CD4-positive, alpha-beta T cell (primary cell): Measurements from ENCODE around the gene LAMTOR4. TPM values are rescaled to one million over a fixed set of nuclear protein-coding genes. Genes with fewer than 3 reads are reported as not detected.

Source experiments
- ATAC-seq: fragments of 200-7000 bp; cut with Tn5 transposase; one replicate; pipeline ENCODE4 v1.10.0; 2022; ENCODE audit warnings: mild to moderate bottlenecking; ENCODE audit not compliant: poor library complexity
- CTCF ChIA-PET: fragments of 350-600 bp; sonication (Branson Sonifier 250); formaldehyde crosslinking; loops from one replicate; lab custom pipeline; 2021; ENCODE audit warnings: antibody characterized with exemption, inconsistent platforms; lab: Charles Lee
- POLR2A ChIA-PET: fragments of 350-600 bp; sonication (Branson Sonifier 250); formaldehyde crosslinking; loops from one replicate; lab custom pipeline; 2021; ENCODE audit warnings: antibody characterized with exemption, inconsistent platforms; lab: Charles Lee
- DNase-seq, 14 experiments: peaks; one replicate each; pipeline ENCODE4 v3.0.0-alpha.2; 2013 to 2020; ENCODE audit warnings: mixed read lengths in 2 of 14
- H3K27ac ChIP-seq, 2 donors: one replicate each; pipeline versions ENCODE4 v1.5.1 to v1.7.0; 2013; ENCODE audit warnings: low read length in 2 of 2, low read depth in 1 of 2, mild to moderate bottlenecking in 1 of 2
- H3K27me3 ChIP-seq, 2 experiments: 1 replicate in 1 of 2; 2 replicates in 1 of 2; pipeline versions ENCODE4 v1.6.1 to v1.7.0; 2013; ENCODE audit warnings: low read length in 2 of 2, control low read depth in 1 of 2, mild to moderate bottlenecking in 1 of 2, moderate library complexity in 1 of 2; ENCODE audit not compliant: insufficient read depth in 2 of 2, control insufficient read depth in 1 of 2
- H3K36me3 ChIP-seq: one replicate; pipeline ENCODE4 v1.6.1; 2013; ENCODE audit warnings: low read length, control low read depth; ENCODE audit not compliant: insufficient read depth
- H3K4me1 ChIP-seq: one replicate; pipeline ENCODE4 v1.6.1; 2013; ENCODE audit warnings: low read length, control low read depth; ENCODE audit not compliant: insufficient read depth
- H3K4me3 ChIP-seq: one replicate; pipeline ENCODE4 v1.5.1; 2013; ENCODE audit warnings: mild to moderate bottlenecking, low read length, moderate library complexity
- H3K9me3 ChIP-seq, 2 experiments: 1 replicate in 1 of 2; 2 replicates in 1 of 2; pipeline versions ENCODE4 v1.6.1 to v1.7.0; 2013; ENCODE audit warnings: low read length in 2 of 2, mild to moderate bottlenecking in 2 of 2, control low read depth in 1 of 2, moderate library complexity in 1 of 2; ENCODE audit not compliant: control insufficient read depth in 1 of 2, insufficient read depth in 1 of 2
- H3K27ac Mint-ChIP-seq: one replicate; pipeline ENCODE4 v1.8.0; 2020; ENCODE audit warnings: mixed read lengths
- H3K27me3 Mint-ChIP-seq: one replicate; pipeline ENCODE4 v1.8.0; 2021; ENCODE audit warnings: mixed read lengths
- H3K36me3 Mint-ChIP-seq: one replicate; pipeline ENCODE4 v1.8.0; 2021; ENCODE audit warnings: low read depth, mixed read lengths
- H3K4me1 Mint-ChIP-seq: one replicate; pipeline ENCODE4 v1.8.0; 2021; ENCODE audit warnings: low read depth, mixed read lengths
- H3K4me3 Mint-ChIP-seq: one replicate; pipeline ENCODE4 v1.8.0; 2020; ENCODE audit warnings: mild to moderate bottlenecking, mixed read lengths
- H3K9me3 Mint-ChIP-seq: one replicate; pipeline ENCODE4 v1.8.0; 2020; ENCODE audit warnings: mixed read lengths
- intact Hi-C, 2 experiments: fragments of 100-400 bp; cut with DNase I in 1 of 2; cut with micrococcal nuclease in 1 of 2; formaldehyde crosslinking; loops; one replicate each; pipeline versions ENCODE4 v1.15.1 to v1.9.0; 2023 to 2025; cut with DNase I, micrococcal nuclease
- total RNA-seq, 174 experiments: library from RNA in 2 of 174; stranded (reverse) in 2 of 174; gene quantifications; one replicate each; pipeline ENCODE4 v1.2.3 and lab custom pipeline; 2021 to 2026
- TF ChIP-seq, protein P1 (sequence below): fragments of 200-600 bp; IDR thresholded peaks from one replicate; pipeline ENCODE4 v1.8.0; 2022; ENCODE audit warnings: antibody characterized with exemption, mild to moderate bottlenecking

LAMTOR4 gene
- total RNA-seq, 2 experiments from 2014 or later: 107 to 125 TPM

GRCh38 chr7:100153708-100154535 lies 5.2 kb downstream of the LAMTOR4 start:
- ATAC-seq (no peak), DNase-seq (no peak)
- peaks cover 68% of the 10 kb centered on the region for H3K36me3 Mint-ChIP-seq
- peak overlapping the region; percentile 55 for H3K27ac Mint-ChIP-seq
- no peaks in the 10 kb centered on the region for H3K9me3 ChIP-seq
- peaks cover 49% of the 10 kb centered on the region for H3K36me3 ChIP-seq
- no peak overlapping the region for H3K4me3 ChIP-seq
- peaks cover 71% of the 10 kb centered on the region for H3K4me1 ChIP-seq
- no peaks in the 10 kb centered on the region for H3K9me3 Mint-ChIP-seq
- peaks cover 62% of the 10 kb centered on the region for H3K4me1 Mint-ChIP-seq
- ChIA-PET POLR2A (interaction anchor here (0.8 to 3.2 kb wide), 2 partner anchors 13 to 27 kb away, joined by 3 to 21 read pairs; partner anchors contain the start of genes GAL3ST4 and MBLAC1), CTCF (no interaction called here)
- H3K27me3 Mint-ChIP-seq: no peaks in the 10 kb centered on the region
- H3K27me3 ChIP-seq: no peaks in the 10 kb centered on the region
- no peak overlapping the region for H3K27ac ChIP-seq
- TF ChIP-seq, protein P1, sequence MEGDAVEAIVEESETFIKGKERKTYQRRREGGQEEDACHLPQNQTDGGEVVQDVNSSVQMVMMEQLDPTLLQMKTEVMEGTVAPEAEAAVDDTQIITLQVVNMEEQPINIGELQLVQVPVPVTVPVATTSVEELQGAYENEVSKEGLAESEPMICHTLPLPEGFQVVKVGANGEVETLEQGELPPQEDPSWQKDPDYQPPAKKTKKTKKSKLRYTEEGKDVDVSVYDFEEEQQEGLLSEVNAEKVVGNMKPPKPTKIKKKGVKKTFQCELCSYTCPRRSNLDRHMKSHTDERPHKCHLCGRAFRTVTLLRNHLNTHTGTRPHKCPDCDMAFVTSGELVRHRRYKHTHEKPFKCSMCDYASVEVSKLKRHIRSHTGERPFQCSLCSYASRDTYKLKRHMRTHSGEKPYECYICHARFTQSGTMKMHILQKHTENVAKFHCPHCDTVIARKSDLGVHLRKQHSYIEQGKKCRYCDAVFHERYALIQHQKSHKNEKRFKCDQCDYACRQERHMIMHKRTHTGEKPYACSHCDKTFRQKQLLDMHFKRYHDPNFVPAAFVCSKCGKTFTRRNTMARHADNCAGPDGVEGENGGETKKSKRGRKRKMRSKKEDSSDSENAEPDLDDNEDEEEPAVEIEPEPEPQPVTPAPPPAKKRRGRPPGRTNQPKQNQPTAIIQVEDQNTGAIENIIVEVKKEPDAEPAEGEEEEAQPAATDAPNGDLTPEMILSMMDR: no peak
- intact Hi-C loops: no loop called here
- H3K4me3 Mint-ChIP-seq: peak overlapping the region; percentile 56

GRCh38 chr7:100154651-100155491 lies 6.2 kb downstream of the LAMTOR4 start:
- peaks cover 66% of the 10 kb centered on the region for H3K4me1 Mint-ChIP-seq
- H3K27ac Mint-ChIP-seq: no peak overlapping the region
- ChIA-PET CTCF (no interaction called here), POLR2A (interaction anchor here (1.0 to 3.2 kb wide), 3 partner anchors 12 to 28 kb away, joined by 3 to 21 read pairs (median 3); partner anchors contain the start of genes GAL3ST4 and MBLAC1)
- intact Hi-C loops: loop anchor here in 1 of 2 experiments (5.0 kb wide), 1 partner anchor 117 kb away; no protein-coding TSS in a partner anchor
- peak overlapping the region; percentile 63 for H3K4me3 Mint-ChIP-seq
- H3K27me3 Mint-ChIP-seq: no peaks in the 10 kb centered on the region
- Histone ChIP-seq H3K9me3 (no peaks in the 10 kb centered on the region), H3K4me1 (peaks cover 70% of the 10 kb centered on the region), H3K4me3 (no peak overlapping the region), H3K27ac (no peak overlapping the region), H3K27me3 (no peaks in the 10 kb centered on the region), H3K36me3 (peaks cover 49% of the 10 kb centered on the region)
- DNase-seq: peak in 1 of 14 experiments; percentile 23
- no peak for ATAC-seq
- H3K9me3 Mint-ChIP-seq: no peaks in the 10 kb centered on the region
- TF ChIP-seq, protein P1: no peak
- H3K36me3 Mint-ChIP-seq: peaks cover 63% of the 10 kb centered on the region
